ENCODE results near the gene C6orf120.

- TF ChIP-seq CTCF (IDR thresholded peaks at IDR 0.05; ENCODE audit: low read length), result no peak
- no peak for TF ChIP-seq EZH2 (optimal IDR thresholded peaks at IDR 0.05; ENCODE audit: low read depth, low read length)
Observed at GRCh38 chr6:169722362-169723199, 20.7 kb downstream of the C6orf120 start.

All from MM.1S (cell line).